ENCODE measurements around the gene GAA.
A peak's percentile ranks its signal among the peaks of the same experiment; 100 is the strongest.

Gene GAA

GRCh38 chr17:80117491-80118401 lies 16.4 kb downstream of the GAA start:
- DNase-seq (no peak), ATAC-seq (no peak)

- ATAC-seq = no peak
- DNase-seq = no peak
Measured at GRCh38 chr17:80118601-80119270, 17.4 kb downstream of the GAA start.

GRCh38 chr17:80119271-80119791 lies 17.9 kb downstream of the GAA start:
- ATAC-seq (no peak), DNase-seq (no peak)

- no peak for ATAC-seq
- no peak for DNase-seq
Measured at GRCh38 chr17:80119839-80120238, 18.5 kb downstream of the GAA start.

GRCh38 chr17:80122026-80122575 lies 20.7 kb downstream of the GAA start:
- ATAC-seq = no peak
- no peak for DNase-seq

- no peak for ATAC-seq
- no peak for DNase-seq
Measured at GRCh38 chr17:80122926-80123505, 21.6 kb downstream of the GAA start.

GRCh38 chr17:80123791-80124190 lies 22.4 kb downstream of the GAA start:
- ATAC-seq (no peak), DNase-seq (no peak)

- no peak for ATAC-seq
- no peak for DNase-seq
Measured at GRCh38 chr17:80124351-80124981, 23.1 kb downstream of the GAA start.

GRCh38 chr17:80125656-80126448 lies 24.5 kb downstream of the GAA start:
- DNase-seq = no peak
- ATAC-seq = no peak

- ATAC-seq (no peak), DNase-seq (no peak)
Measured at GRCh38 chr17:80126449-80126715, 25.0 kb downstream of the GAA start.

GRCh38 chr17:80129006-80129565 lies 27.7 kb downstream of the GAA start:
- no peak for DNase-seq
- no peak for ATAC-seq

GRCh38 chr17:80130992-80131391 lies 29.6 kb downstream of the GAA start:
- DNase-seq (no peak), ATAC-seq (no peak)

GRCh38 chr17:80132906-80133625 lies 31.7 kb downstream of the GAA start:
- no peak for DNase-seq
- ATAC-seq = peak; percentile 43

- ATAC-seq = peak; percentile 14
- no peak for DNase-seq
Measured at GRCh38 chr17:80133626-80133970, 32.2 kb downstream of the GAA start.

GRCh38 chr17:80137131-80137530 lies 35.8 kb downstream of the GAA start:
- ATAC-seq = no peak

GRCh38 chr17:80138856-80139426 lies 37.6 kb downstream of the GAA start:
- DNase-seq (no peak), ATAC-seq (no peak)

More at GRCh38 chr17:80137131-80137530, 35.8 kb downstream of the GAA start:
- no peak for DNase-seq

GRCh38 chr17:80141463-80142165 lies 40.2 kb downstream of the GAA start:
- no peak for DNase-seq
- no peak for ATAC-seq

- ATAC-seq = no peak
Measured at GRCh38 chr17:80142929-80143328, 41.5 kb downstream of the GAA start.

More at GRCh38 chr17:80142929-80143328, 41.5 kb downstream of the GAA start:
- DNase-seq = no peak

Data from stimulated activated naive CD8-positive, alpha-beta T cell treated with anti-CD3 and anti-CD28 coated beads, Interleukin-15, Interleukin-2, amounts not matched to agents 100 U/mL and 50 U/mL, for 24 hours (primary cell).